ENCODE results near the gene OR1Q1.
"Not testable (repeated sequence)": the region's sequence is repeated elsewhere in the genome, so short reads cannot be mapped to it uniquely, and the experiment has no call there.

Gene OR1Q1

GRCh38 chr9:122614362-122614761 is at the start of gene OR1Q1:
OR1Q1 (plus strand) TSS chr9:122614738; CDS start chr9:122614738, 0 bp downstream.
- FAIRE-seq: no peak

DNA sequence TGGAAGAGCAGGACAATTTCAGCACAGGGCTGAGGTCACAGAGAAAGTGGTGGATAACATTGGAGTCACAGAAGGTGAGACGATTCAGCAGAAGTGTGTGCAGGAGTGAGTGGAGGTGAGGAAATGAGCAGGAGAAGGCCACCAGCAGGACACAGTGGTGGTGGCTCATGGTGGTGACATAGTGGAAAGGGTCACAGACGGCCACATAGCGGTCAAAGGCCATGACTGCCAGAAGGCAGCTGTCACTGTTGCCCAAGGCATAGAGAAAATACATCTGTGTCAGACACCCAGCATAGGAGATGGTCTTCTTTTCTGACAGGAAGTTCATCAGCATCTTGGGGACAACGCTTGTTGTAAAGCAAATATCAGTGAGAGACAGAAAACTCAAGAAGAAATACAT is 46.6 kb upstream of the OR1Q1 start:
- FAIRE-seq: no peak

DNA sequence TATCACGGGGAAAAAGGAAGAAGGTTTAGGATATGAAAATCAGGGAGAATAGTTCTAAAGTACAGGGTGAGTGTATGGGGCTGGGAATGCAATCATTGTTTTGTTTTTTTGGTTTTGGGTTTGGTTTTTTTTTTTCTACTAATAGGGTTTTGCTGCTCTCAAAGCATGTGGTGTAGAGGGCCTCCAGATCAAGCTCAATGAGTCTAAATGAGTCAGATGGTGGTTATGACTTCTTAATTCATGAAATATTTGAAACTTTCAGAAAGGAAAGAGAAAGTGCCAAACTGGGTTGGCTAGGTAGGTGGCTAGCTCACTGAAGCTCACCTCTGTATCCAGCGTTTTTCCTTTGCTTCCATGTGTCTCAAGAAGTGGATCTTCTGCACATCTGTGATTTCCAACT is 42.1 kb upstream of the OR1Q1 start:
- no peak for FAIRE-seq

DNA sequence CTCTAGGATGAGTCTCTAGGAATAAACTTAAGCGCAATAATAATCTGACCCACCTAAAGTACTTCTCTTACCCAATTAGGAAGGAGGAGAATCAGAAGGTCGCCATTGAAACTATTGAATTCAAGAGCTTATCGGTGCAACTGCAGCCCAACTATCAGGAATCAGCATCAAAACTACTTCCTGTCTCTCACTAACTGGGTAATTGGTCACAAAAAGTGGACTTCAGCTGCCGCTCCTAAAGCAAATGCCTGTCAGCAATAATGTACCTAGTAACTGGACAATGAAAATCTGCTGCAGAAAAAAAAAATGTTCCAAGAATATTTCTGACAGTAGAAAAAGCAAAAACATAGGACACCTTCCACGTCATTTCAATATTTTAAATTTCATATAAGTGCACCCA is 34.7 kb upstream of the OR1Q1 start:
- no peak for FAIRE-seq

DNA sequence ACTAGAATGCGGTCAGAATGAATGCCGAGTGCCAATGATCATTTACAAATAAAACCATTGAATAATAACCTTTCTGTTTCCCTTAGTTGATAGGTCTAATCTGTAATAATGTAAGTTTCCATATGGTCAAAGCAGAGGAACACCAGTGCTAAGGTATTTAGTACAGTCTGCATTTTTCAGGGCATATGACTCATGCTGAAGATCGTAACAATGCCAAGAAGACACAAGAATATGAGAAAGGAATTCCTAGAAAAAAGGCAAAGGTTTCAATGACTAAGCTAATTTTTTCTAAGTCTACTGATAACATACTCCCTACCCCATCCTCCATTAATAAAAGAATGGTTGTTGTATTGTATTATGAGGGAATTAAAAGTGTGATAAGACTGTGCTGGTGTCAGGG is 34.2 kb upstream of the OR1Q1 start:
- no peak for FAIRE-seq

- FAIRE-seq: not testable (repeated sequence)
Measured at GRCh38 chr9:122583284-122583683, 31.3 kb upstream of the OR1Q1 start, which contains the start of gene OR1L8. OR1L8 (minus strand) TSS chr9:122583384; CDS start chr9:122568477, 14,907 bp downstream.

DNA sequence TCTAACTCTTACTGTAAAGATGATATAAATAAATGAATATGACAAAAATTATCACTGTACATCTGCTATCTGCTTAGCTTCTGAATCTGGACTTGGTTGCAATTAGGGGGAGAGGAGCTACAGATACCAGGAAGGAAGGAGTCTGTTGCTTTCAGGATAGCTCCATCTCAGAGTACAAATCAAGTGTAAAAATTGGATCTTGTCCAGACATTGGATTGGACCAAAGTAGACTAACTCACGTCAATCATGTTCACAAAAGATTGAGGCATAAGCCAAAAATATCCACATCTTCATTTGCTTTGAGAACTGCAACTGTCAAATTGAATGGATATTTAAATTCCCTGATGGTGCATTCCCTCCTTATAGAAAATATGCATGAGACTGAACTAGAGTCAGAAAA is 8.8 kb upstream of the OR1Q1 start:
- FAIRE-seq: no peak

DNA sequence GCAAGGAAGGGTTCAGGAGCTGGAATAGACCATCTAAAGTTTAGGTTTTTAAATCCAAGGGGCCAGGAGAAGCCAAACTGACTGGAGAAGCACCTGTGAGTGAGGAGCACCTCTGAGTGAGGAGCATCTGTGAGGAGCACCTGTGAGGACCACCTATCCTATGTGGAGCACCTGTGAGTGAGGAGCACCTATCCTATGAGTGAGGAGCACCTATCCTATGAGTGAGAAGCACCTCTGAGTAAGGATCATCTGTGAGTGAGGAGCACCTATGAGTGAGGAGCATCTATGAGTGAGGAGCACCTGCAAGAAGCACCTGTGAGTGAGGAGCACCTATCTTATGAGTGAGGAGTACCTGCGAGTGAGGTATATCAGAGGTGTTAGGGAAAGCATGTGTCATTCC is 8.0 kb upstream of the OR1Q1 start:
- FAIRE-seq: no peak

- no peak for FAIRE-seq
Measured at GRCh38 chr9:122609804-122610203, 4.7 kb upstream of the OR1Q1 start.

DNA sequence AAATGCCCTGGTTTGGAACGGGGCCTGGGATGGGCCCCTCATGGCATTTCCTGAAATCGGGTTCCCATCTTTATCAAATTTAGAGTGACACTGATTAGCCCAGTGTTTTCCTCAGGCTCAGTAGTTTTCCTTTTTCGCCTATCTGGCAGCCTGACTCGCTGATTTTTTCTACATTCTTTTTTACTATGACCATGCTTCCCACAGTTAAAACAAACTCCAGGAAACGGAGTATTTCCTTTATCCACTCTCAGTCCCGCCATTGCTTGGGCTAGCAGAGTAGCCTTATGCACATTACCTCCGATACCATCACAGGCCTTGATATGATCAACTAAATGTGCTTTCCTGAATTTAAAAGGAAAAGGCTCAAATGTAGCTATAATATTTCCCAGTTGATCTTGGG is 5.5 kb downstream of the OR1Q1 start:
- FAIRE-seq: no peak

DNA sequence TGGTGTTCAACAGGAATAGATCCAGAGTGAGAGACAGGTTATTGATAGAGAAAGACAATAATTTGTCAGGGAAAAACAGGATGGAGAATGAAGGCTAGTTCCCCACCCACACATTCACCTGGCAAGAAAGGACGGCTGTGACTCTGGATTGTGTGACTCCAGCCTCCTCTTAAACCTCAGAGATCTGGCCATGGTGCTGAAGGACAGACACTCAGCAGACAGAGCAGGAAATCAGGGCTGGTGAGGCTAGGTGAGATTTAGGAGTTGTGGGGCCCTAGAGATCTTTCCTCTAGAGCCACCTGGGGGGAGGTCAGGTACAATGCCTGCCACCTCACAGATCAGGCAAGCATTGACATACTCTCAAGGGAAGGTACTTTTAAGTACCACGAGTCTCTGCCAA is 27.7 kb downstream of the OR1Q1 start:
- no peak for FAIRE-seq

GRCh38 chr9:122656378-122656777 is 41.8 kb downstream of the OR1Q1 start:
- FAIRE-seq: no peak

GRCh38 chr9:122657527-122657926 is 43.0 kb downstream of the OR1Q1 start, which contains the start of gene OR1B1:
OR1B1 (minus strand) TSS chr9:122657627.
- no peak for FAIRE-seq

- FAIRE-seq: no peak
Measured at GRCh38 chr9:122661416-122661815, 46.9 kb downstream of the OR1Q1 start, which contains the start of gene OR1L1. OR1L1 (plus strand) TSS chr9:122661716; CDS start chr9:122661716, 0 bp downstream.

All from G401.6 (cell line).